CD4-positive, alpha-beta T cell treated with Interleukin-6 for 4 hours (primary cell): ENCODE measurements around the gene PSAT1.
A peak's percentile ranks its signal among the peaks of the same experiment; 100 is the strongest.

Experiments used
- DNase-seq: peaks from one replicate; pipeline ENCODE4 v3.0.0-alpha.2; 2020; ENCODE audit warnings: mixed read lengths

The PSAT1 gene

DNA sequence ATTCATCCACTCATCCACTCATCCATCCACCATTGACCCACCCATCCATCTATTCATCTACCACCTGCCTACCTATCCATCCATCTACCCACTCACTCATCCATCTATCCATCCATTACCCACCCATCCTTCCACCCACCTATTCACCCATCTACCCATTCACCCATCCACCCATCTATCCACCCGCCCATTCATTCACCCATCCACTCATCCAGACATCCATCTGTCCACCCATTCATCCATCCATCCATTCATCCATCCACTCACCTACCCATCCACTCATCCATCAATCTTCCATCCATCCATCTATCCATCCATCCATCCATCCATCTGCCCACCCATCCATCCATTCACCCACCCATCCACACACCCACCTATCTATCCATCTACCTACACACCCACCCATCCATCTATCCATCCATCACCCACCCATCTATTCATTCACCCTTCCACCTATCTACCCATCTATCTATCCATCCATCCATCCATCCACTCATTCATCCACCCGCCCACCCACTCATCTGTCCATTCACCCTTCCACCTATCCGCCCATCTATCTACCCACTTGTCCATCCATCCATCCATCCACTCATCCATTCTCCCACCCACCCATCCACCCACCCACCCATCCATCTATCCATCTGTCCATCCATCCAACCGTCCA lies 23.2 kb downstream of the PSAT1 start:
- no peak for DNase-seq

DNA sequence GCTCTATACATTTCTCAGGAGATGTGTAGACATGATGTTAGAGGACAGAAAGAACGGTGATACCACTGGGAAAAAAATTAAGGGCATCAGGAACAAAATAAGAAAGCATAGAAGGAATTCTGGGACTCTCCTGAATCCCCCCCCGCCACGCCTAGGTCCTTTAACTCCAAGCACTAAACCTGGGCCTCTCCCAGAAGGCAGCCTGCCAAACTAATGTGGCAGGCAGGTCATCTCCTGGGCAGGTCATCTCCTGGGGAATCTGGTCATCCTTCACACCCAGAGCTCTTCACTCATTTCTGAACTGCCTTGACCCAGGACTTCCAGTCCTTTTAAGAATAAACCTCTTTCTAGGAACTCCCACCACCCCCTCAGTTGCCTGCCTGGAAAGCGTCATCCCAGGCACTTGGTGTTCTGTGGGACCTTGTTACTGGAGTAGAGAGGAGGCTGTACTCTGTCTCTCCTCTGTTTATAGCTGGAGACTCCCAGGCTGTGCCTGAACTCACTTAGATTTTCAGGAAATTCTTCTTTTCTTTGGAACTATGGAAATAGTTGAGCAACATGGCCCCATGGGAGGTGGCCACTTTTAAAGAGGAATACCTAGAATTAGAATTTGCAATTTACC lies 24.1 kb downstream of the PSAT1 start:
- no peak for DNase-seq

DNA sequence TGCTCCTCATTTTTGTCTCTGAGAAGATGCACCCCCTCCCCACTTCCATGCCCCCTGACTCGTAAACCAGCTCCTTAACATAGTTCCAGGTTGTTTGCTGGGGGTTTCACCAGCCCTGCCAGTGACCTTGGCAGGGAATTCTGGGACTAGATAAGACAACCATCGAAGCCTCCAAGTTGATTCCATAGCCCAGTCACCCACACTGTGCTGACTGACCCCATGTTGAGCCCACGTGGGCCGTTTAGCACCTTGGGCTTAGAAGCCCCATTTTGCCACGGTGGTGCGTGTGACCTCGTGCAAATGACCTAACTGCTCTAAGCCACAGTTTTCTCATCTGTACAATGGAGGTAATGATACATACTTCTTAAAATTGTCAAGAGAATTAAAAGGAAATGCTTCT lies 24.6 kb downstream of the PSAT1 start:
- no peak for DNase-seq

GRCh38 chr9:78324068-78324650 lies 27.2 kb downstream of the PSAT1 start:
- no peak for DNase-seq

GRCh38 chr9:78324682-78325081 lies 27.8 kb downstream of the PSAT1 start:
- DNase-seq = no peak

- DNase-seq = no peak
These were observed 28.4 kb downstream of the PSAT1 start for GRCh38 chr9:78325343-78325742.

DNA sequence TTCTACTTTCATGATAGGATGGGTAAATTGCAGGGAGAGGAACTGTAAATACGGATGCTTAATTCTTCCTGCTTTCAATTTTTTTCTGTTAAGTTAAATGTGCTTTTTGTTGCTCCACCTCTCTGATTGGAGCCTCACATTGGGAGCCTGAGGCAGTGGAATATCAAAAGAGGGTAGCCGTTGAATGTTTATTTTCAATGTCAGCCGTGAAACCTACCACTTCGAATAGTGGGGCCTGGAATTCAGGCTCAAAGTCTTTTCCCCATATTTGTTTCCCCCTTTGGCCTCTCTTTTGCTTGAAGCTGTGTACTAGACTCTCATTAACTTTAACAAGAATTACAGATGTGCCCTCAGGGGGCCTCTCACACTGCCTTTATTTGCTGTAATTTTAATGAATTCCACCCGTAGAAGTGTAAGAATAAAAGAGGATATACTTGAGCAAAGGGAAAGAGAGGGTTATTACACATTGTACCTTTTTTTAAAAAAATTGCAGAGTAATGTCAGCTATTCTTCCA lies 29.0 kb downstream of the PSAT1 start:
- DNase-seq = no peak

DNA sequence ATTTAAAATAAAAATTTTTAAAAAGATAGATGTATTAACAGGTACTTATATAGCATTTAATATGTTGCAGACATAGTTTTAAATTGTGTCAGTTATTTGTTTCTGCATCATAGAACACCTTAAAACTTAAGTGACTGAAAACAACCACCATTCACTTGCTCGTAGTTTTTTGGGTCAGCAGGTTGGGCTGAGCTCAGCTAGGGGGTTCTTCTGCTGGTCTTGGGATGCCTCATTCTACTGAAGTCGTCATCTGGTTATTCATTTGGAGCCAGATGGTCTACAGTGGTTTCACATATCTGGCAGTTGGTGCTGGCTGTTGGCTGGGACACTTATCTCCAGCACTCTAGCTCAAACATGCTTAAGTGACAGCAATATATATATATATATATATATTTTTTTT lies 29.6 kb downstream of the PSAT1 start:
- no peak for DNase-seq

DNA sequence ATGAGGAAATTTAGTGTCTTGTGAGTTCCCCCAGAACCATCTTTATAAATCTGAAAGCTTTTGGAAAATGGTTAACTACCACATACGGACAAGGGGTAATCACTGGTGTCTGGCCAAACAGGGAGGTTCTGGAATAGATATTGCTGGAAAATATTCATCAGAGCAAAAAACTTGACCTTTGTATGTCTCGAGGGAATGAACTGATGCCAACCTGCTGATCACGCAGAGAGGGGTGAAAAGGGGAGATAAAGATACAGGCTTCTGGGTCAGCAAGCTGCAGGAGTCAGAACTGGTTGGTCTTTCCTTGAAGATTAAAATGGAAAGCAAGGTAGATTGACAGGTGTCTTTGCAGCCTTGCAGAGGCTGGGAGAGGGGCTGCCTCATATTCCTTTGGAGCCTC lies 35.5 kb downstream of the PSAT1 start:
- DNase-seq = no peak

DNA sequence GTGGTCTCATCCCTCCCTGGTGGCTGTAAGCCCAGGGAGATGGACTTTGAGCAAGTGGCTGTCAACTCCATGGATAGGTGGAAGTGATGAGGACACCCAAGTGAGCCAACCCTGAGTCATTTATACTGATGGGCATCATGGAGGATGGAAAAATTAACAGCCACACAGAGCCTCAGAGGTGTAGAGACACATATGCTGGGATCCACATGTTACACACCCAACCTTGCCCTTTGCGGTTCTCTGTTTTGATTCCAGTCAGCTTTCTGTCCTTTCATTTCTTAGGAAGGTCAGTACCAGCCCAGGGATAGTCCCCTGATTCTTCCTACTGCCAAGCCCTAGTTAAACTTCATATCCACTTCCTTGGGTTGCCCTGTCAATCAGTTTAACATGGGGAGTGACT lies 51.9 kb downstream of the PSAT1 start:
- no peak for DNase-seq

DNA sequence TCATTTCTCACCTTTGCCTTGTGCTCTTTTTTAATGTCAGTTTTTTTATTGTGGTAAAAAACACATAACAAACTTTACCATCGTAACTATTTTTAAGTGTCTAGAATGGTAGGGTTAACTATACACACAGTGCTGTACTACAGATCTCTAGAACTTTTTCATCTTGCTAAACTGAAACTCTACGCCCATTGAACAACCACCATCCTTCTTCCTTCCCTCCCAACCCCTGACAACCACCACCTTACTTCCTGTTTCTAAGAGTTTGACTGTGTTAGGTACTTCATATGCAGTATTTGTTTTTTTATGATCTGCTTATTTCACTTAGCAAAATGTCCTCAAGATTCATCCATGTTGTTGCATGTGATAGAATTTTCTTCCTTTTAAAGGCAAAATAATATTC lies 54.9 kb downstream of the PSAT1 start:
- DNase-seq = no peak

DNA sequence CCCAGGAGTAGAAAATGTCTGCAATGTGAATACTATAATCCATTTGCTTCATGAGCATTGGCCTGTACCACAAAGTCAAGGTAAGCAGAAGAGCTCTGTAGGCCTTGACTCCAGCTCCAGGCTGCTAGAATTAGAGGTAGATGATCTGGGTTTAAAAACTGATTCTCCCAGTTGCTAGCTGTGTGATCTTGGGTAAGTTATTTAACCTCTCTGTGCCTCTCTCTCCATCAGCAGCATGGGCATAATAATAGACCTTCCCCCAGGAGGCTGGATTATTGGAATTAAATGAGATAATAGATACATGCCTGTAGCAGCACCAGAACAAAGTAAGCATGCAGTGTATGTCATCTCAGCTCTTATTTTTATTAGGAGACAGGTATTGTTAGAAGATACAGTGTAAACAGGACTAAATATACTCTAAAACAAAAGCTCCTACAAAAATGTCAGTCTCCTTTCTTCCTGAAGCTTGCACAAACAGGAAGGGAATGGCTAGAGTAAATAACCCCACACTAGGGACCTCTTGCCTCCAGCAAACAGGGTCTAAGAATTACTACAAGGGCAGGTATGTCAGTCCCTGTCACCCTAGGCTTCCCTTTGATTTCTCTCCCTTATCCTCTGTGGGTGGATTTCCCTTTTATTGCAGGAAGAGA lies 57.5 kb downstream of the PSAT1 start:
- DNase-seq = no peak

DNA sequence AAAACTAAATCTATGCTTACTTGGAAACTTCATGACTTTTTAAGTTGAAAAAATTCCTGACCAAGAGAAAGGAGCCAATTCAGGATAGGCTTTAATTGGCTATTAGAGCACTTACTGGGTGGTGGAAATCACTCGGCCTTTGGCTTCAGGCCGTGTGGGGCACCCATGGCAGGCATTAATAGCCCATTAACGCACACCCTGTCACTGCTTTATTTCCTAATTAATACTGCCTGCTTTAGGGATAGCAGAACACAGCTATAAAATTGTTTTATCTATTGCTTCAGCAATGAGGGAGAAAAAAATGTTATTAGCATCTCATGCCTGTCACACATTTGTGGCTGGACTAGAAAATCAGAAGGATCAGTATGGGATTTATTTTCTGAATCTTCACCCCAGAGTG lies 58.1 kb downstream of the PSAT1 start:
- DNase-seq = no peak

- no peak for DNase-seq
These were observed 59.7 kb downstream of the PSAT1 start for GRCh38 chr9:78356634-78357033.

DNA sequence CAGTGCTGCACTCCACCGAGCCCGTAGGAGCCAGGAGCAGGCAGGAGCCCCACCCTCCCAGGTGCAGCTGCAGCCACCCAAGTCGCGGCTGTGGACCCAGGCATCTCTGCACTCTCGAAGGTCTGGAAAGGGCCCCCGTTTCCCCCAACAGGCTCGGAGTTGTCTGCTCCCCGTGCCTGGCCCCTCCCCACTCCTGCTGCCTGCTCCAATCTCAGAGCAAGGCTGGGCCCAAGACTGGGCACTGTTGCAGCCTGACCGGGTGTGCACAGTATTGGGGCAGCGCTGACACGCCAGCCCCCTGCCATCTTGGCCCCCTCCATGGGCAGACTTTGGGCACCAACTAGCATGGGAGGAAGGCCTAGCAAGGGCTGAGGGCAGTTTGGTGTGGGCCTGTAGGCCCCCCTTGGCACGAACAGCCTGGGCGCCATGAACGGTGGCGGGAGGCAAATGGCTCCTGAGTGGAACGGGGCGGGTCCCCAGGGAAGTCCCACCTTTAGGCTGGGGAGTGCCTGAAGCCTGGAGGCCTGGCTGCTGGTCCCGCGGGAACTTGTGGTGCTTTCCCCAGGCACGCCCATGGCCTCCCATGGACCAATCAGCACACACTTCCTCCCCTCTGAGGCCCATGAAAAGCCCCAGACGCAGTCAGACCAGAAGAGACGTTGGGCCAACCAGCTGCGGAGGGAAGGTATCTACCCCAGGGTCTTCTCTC lies 60.4 kb downstream of the PSAT1 start:
- no peak for DNase-seq

DNA sequence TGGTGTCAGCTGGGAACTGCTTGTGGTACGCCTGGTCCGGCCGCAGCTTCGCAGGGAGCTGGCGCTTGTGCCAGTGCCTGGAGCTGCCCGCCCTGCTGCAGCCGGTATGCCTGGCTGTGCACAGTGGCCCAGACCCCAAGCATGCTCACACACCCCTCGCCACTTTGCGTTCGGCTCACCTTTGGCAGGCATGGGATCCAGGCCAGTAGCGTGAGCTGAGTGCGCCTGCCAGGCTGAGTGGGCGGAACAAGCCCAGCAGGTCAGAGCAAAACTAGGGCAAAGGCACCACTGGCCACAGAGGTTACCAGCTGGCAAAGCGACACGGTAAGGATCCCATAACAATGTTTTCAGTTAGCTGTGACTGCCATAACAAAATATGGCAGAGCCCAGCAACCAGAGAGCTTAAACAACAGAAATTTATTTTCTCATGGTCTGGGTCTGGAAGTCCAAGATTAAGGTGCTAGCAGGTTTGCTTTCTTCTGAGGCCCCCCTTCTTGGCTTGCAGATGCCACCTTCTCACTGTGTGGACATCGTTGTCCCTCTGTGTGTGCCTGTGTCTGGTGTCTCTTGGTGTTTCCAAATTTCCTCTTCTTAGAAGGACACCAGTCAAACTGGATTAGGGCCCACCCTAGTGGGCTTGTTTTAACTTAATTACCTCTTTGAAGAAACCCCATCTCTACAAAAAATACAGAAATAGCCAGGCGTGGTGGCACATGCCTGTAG lies 61.6 kb downstream of the PSAT1 start:
- no peak for DNase-seq

DNA sequence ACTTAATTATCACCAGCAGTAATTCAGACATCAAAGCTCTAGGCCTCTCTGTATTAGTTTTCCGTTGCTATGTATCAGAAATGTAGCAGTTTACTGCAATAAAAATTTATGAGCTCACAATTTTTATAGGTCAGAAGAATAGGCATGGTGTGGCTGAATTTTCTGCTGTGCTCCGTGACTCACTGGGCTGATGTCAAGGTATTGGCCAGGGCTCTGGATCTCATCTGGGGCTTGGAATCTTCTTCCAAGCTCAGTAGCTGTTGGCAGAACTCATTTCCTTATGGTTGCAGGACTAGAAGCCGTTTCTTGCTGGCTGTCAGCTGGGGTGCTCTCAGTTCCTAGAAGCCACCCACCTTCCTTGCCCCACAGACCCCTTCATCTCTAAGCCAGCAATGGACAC lies 66.3 kb downstream of the PSAT1 start:
- no peak for DNase-seq

DNA sequence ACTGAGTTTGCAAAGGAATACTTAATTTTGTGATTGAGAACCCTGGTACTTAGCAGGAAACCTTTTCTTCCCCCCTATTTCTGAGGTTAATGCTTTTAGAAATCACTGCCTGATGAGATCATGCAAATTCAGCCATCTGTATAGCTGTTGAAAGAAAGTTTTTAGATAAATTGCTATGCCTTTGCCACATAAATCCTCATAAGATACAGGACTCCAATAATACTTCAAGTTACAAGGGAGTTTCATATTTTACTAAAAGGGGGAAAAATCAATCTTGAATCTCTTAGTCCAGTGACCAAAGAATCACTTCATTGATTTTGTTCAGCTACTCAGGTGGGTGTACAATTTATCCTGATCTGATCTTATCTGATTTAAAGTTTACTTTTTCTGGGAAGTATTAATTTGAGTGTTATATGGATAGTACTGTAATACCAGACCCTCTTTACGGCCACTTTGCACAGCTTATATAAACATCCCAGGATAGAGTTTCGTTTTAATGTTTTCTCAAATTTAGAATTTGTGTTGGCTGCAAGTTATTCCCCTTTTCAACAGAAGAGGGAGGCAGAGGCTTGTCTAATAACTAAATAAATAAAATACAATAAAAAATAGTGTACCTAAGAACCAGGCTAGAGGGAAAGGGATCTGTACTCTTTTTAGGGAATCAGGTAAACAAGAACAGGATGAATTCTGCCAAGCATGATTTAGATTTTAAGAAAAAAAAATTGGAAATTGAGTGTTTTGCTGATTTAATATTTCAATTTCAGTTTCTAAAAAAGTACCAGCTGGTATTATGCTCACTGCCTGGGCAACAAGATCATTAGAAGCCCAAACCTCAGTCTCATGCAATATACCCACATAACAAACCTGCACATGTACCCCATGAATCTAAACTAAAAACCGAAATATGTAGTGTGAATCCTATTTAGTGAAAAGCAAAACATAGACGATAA lies 69.1 kb downstream of the PSAT1 start:
- no peak for DNase-seq

- DNase-seq = no peak
These were observed 69.9 kb downstream of the PSAT1 start for GRCh38 chr9:78366827-78367226.

- no peak for DNase-seq
These were observed 71.3 kb downstream of the PSAT1 start for GRCh38 chr9:78368236-78368635.

DNA sequence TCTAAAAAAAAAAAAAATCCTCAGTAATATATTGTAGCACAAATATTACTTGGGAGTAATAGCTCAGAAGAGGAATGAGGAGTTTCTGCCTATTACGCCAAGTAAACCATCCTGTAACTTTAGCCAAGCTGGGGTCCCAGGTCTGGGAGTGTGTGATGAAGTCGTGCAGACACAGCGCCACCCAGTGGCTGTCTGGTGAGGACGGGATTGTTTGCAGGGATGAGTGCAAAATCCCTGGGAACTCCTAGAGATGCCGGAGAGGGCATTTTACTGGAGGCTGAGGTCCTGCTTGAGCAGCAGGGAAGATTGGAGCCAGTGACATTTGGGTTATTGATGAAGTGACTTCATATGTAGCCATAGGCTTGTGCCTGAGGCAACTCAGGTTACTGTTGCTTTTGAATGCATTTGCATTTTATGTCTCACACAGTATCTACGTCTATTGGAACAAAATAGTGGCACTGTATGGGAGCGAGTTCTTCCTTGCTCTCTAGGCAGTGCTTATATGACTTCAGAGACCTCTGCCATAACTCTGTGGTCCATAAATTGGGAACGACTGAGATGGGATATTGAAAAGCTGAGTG lies 72.8 kb downstream of the PSAT1 start:
- DNase-seq = peak; percentile 66
